Measurements from ENCODE around the gene TIMM13.

GRCh38 chr19:2460245-2460644 is 32.9 kb upstream of the TIMM13 start:
- TF ChIP-seq CTCF (IDR thresholded peaks at IDR 0.05) = no peak
- TF ChIP-seq POLR2AphosphoS5 (IDR thresholded peaks at IDR 0.05; ENCODE audit: insufficient read depth in 1 of 2, low read depth in 1 of 2) = no peak
- no peak for TF ChIP-seq POLR2A (IDR thresholded peaks at IDR 0.05)

All from vagina (tissue), 2 donors.